ENCODE data around the gene MYADM. TPM values are rescaled to one million over a fixed set of nuclear protein-coding genes. Genes with fewer than 3 reads are reported as not detected.
A peak's percentile ranks its signal among the peaks of the same experiment; 100 is the strongest.

The MYADM gene
- total and polyA plus RNA-seq, 4 donors = 2.6 to 28.0 (median 6.6) TPM

DNA sequence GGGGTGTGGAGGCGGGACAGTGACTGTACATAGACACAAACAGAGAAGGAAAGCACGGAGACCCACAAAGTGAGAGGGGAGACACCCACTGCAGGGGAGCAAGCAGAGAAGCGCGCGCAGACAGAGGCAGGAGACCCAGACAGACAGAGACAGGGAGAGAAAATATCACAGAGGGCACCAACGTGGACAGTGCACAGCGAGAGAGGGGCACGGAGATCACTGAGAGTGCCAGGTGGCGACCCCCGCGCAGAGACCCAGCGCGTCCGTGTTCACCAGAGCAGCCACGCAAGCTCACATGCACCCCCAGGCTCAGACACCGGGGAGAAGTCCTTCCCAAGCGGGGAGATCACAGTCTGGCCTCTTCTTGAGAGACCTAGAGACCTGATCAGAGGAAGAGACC, 40.0 kb downstream of the MYADM start (continued):
- TF ChIP-seq, protein P1, sequence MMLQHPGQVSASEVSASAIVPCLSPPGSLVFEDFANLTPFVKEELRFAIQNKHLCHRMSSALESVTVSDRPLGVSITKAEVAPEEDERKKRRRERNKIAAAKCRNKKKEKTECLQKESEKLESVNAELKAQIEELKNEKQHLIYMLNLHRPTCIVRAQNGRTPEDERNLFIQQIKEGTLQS (IDR thresholded peaks at IDR 0.05) = no peak
- TF ChIP-seq, protein P2, sequence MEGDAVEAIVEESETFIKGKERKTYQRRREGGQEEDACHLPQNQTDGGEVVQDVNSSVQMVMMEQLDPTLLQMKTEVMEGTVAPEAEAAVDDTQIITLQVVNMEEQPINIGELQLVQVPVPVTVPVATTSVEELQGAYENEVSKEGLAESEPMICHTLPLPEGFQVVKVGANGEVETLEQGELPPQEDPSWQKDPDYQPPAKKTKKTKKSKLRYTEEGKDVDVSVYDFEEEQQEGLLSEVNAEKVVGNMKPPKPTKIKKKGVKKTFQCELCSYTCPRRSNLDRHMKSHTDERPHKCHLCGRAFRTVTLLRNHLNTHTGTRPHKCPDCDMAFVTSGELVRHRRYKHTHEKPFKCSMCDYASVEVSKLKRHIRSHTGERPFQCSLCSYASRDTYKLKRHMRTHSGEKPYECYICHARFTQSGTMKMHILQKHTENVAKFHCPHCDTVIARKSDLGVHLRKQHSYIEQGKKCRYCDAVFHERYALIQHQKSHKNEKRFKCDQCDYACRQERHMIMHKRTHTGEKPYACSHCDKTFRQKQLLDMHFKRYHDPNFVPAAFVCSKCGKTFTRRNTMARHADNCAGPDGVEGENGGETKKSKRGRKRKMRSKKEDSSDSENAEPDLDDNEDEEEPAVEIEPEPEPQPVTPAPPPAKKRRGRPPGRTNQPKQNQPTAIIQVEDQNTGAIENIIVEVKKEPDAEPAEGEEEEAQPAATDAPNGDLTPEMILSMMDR (IDR thresholded peaks at IDR 0.05; ENCODE audit: low read depth, low read length, missing input control) = no peak
- no peak for TF ChIP-seq SP1 (IDR thresholded peaks at IDR 0.05)
- no peak for TF ChIP-seq MAX (IDR thresholded peaks at IDR 0.05)
- no peak for TF ChIP-seq RXRA (IDR thresholded peaks at IDR 0.05)

DNA sequence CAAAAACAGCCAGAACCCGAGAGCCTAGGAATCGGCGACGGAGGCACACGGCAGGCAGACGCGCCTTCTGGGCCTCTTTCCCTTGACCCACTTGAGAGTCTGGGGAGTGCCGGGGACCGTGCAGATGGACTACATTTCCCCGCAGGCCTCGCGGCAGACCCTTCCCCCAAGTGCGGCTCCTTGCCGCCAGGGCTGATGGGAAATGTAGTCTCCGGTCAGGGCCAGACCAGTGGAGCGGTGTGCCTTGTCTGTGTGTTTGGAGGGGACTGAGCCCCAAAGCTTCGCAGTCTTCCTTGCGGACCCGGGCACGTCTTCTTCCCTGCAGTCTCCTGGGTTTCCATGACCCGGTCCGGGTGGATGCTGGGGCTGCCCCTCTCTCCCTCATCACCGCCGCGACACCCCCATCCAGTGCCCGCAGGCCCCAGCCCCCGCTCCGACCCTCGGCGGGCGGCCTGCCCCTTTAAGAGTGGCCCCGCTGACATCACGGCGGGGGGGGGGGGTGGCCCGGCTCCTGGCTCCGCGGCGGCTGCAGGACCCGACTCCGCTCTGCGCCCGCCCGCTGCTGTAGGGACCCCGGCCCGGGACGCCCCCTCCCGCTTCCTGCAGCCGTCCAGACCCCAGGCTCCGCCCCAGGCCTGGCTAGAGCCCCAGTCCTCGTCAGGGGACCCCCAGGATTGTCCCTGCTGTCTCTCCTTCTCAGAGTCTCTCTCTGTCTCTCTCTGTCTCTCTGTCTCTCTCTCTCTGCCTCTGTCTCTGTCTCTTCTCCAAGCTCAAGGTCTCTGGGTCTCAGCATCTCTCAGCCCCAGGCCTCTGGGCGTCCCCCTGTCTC, 40.6 kb downstream of the MYADM start:
- H3K4me1 ChIP-seq (ENCODE audit: control insufficient read depth in 4 of 4, insufficient read depth in 4 of 4, low read length in 3 of 4) = no peaks in the 10 kb centered on the region
- H3K4me3 ChIP-seq (ENCODE audit: low read depth in 1 of 3, low read length in 3 of 3) = no peak overlapping the region
- no peaks in the 10 kb centered on the region for H3K9me3 ChIP-seq (ENCODE audit: control insufficient read depth in 4 of 4, low read length in 3 of 4)
- DNase-seq (ENCODE audit: low spot score) = peak; percentile 39
- WGBS = 6% methylated on average over 51 of the region's 51 CpGs
- TF ChIP-seq RAD21 (IDR thresholded peaks at IDR 0.05) (no peak), FOXA2 (IDR thresholded peaks at IDR 0.05) (no peak), EGR1 (IDR thresholded peaks at IDR 0.05; ENCODE audit: low read depth in 2 of 2) (no peak), MAX (IDR thresholded peaks at IDR 0.05) (no peak), YY1 (IDR thresholded peaks at IDR 0.05) (no peak), HNF4G (IDR thresholded peaks at IDR 0.05) (no peak), RXRA (IDR thresholded peaks at IDR 0.05) (no peak), TAF1 (conservative IDR thresholded peaks at IDR 0.05) (no peak), FOXA1 (IDR thresholded peaks at IDR 0.05) (no peak), JUND (IDR thresholded peaks at IDR 0.05) (no peak), NR2F2 (IDR thresholded peaks at IDR 0.05) (no peak)
- TF ChIP-seq, protein P2 (IDR thresholded peaks at IDR 0.05; ENCODE audit: low read depth, low read length, missing input control) = no peak
- TF ChIP-seq, protein P3, sequence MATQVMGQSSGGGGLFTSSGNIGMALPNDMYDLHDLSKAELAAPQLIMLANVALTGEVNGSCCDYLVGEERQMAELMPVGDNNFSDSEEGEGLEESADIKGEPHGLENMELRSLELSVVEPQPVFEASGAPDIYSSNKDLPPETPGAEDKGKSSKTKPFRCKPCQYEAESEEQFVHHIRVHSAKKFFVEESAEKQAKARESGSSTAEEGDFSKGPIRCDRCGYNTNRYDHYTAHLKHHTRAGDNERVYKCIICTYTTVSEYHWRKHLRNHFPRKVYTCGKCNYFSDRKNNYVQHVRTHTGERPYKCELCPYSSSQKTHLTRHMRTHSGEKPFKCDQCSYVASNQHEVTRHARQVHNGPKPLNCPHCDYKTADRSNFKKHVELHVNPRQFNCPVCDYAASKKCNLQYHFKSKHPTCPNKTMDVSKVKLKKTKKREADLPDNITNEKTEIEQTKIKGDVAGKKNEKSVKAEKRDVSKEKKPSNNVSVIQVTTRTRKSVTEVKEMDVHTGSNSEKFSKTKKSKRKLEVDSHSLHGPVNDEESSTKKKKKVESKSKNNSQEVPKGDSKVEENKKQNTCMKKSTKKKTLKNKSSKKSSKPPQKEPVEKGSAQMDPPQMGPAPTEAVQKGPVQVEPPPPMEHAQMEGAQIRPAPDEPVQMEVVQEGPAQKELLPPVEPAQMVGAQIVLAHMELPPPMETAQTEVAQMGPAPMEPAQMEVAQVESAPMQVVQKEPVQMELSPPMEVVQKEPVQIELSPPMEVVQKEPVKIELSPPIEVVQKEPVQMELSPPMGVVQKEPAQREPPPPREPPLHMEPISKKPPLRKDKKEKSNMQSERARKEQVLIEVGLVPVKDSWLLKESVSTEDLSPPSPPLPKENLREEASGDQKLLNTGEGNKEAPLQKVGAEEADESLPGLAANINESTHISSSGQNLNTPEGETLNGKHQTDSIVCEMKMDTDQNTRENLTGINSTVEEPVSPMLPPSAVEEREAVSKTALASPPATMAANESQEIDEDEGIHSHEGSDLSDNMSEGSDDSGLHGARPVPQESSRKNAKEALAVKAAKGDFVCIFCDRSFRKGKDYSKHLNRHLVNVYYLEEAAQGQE (IDR thresholded peaks at IDR 0.05) = no peak
- H3K27ac ChIP-seq (ENCODE audit: low read depth in 1 of 2, low read length in 2 of 2) = no peak overlapping the region
- no peaks in the 10 kb centered on the region for H3K36me3 ChIP-seq (ENCODE audit: control insufficient read depth in 4 of 4, insufficient read depth in 3 of 4, low read depth in 1 of 4, low read length in 3 of 4)
- peaks cover 6 to 21% (median 9%) of the 10 kb centered on the region in 4 donors for H3K27me3 ChIP-seq (ENCODE audit: control insufficient read depth in 4 of 4, insufficient read depth in 4 of 4, low read length in 3 of 4)
- H3K9ac ChIP-seq (ENCODE audit: low read depth in 1 of 2, low read length in 2 of 2) = no peak overlapping the region
